ENCODE results near the gene ELOVL5. TPM values are rescaled to one million over a fixed set of nuclear protein-coding genes. Genes with fewer than 3 reads are reported as not detected.
A peak's percentile ranks its signal among the peaks of the same experiment; 100 is the strongest.

ELOVL5 gene
- total and polyA plus RNA-seq, 12 donors = 31.4 to 1,320 (median 161) TPM

- no peaks in the 10 kb centered on the region for H3K9me3 ChIP-seq (replicated peaks in 1 of 3)
- peak overlapping the region in 3 of 5 donors; percentile 38 to 58 (median 47) for H3K27ac ChIP-seq
- no peaks in the 10 kb centered on the region for H3K36me3 ChIP-seq (replicated peaks in 1 of 2)
- 50 to 58% (median 53%) methylated on average over 4 of the region's 4 CpGs for WGBS, 4 donors
- no peaks in the 10 kb centered on the region for H3K27me3 ChIP-seq
- peaks cover 18 to 39% of the 10 kb centered on the region in 2 donors for H3K4me1 ChIP-seq (replicated peaks in 1 of 2)
- DNase-seq = peak in 3 of 7 donors; percentile 33 to 71 (median 48)
- intact Hi-C loops (cut with DNase I) = no loop called here
- H3K4me3 ChIP-seq = no peak overlapping the region
- TF ChIP-seq POLR2A (IDR thresholded peaks at IDR 0.05) (no peak), CTCF (IDR thresholded peaks at IDR 0.05) (peak in 5 of 6 experiments; percentile 9 to 43 (median 14))
Measured at GRCh38 chr6:53313784-53314400, 34.9 kb downstream of the ELOVL5 start.

- no peaks in the 10 kb centered on the region for H3K9me3 ChIP-seq (replicated peaks in 1 of 3)
- no peak overlapping the region for H3K27ac ChIP-seq
- intact Hi-C loops (cut with DNase I) = no loop called here
- peaks cover 31 to 45% of the 10 kb centered on the region in 2 donors for H3K4me1 ChIP-seq (replicated peaks in 1 of 2)
- no peaks in the 10 kb centered on the region for H3K27me3 ChIP-seq
- H3K36me3 ChIP-seq (replicated peaks in 1 of 2) = no peaks in the 10 kb centered on the region
- TF ChIP-seq POLR2A (IDR thresholded peaks at IDR 0.05) = no peak
- no peak for TF ChIP-seq CTCF (IDR thresholded peaks at IDR 0.05)
- no peak overlapping the region for H3K4me3 ChIP-seq
- 54 to 66% (median 63%) methylated on average over 2 of the region's 2 CpGs for WGBS, 4 donors
- DNase-seq = no peak
Measured at GRCh38 chr6:53312355-53312754, 36.4 kb downstream of the ELOVL5 start.

DNA sequence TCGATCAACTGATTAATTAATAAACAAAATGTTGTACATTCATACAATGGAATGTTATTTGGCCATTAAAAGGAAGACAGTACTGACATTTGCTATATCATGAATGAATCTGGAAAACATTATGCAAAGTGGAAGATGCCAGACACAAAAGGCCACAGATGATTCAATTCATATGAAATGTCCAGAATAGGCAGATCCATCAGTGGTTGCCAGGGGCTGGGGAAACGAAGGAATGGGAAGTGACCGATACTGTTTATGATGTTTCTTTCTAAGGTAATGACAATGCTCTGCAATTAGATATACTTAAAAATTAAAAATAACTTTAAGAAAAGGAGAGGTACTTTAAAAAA lies 37.2 kb downstream of the ELOVL5 start:
- no peaks in the 10 kb centered on the region for H3K27me3 ChIP-seq
- intact Hi-C loops (cut with DNase I) = no loop called here
- WGBS, 4 donors = 91 to 94% (median 92%) methylated on average over 3 of the region's 3 CpGs
- no peak overlapping the region for H3K4me3 ChIP-seq
- no peaks in the 10 kb centered on the region for H3K36me3 ChIP-seq (replicated peaks in 1 of 2)
- H3K27ac ChIP-seq = no peak overlapping the region
- no peaks in the 10 kb centered on the region for H3K9me3 ChIP-seq (replicated peaks in 1 of 3)
- H3K4me1 ChIP-seq (replicated peaks in 1 of 2) = peaks cover 39 to 53% of the 10 kb centered on the region in 2 donors
- no peak for DNase-seq
- TF ChIP-seq CTCF (IDR thresholded peaks at IDR 0.05) (no peak), POLR2A (IDR thresholded peaks at IDR 0.05) (no peak)

GRCh38 chr6:53310771-53311585 lies 37.8 kb downstream of the ELOVL5 start:
- TF ChIP-seq CTCF (IDR thresholded peaks at IDR 0.05) (no peak), POLR2A (IDR thresholded peaks at IDR 0.05) (no peak)
- H3K27ac ChIP-seq = no peak overlapping the region
- H3K36me3 ChIP-seq (replicated peaks in 1 of 2) = no peaks in the 10 kb centered on the region
- H3K4me3 ChIP-seq = no peak overlapping the region
- H3K4me1 ChIP-seq (replicated peaks in 1 of 2) = peaks cover 40 to 51% of the 10 kb centered on the region in 2 donors
- no peaks in the 10 kb centered on the region for H3K9me3 ChIP-seq (replicated peaks in 1 of 3)
- 78 to 92% (median 87%) methylated on average over 6 of the region's 6 CpGs for WGBS, 4 donors
- intact Hi-C loops (cut with DNase I) = no loop called here
- DNase-seq = no peak
- no peaks in the 10 kb centered on the region for H3K27me3 ChIP-seq

Data from adrenal gland (tissue), 12 donors.